ENCODE data around the gene PARD3. TPM values are rescaled to one million over a fixed set of nuclear protein-coding genes. Genes with fewer than 3 reads are reported as not detected.

The PARD3 gene
- total RNA-seq, 2 donors from 2014 or later, result 31.6 to 41.6 TPM

GRCh38 chr10:34813626-34814222, 1.4 kb downstream of the PARD3 start:
- peak overlapping the region; percentile 88 to 95 for H3K4me3 ChIP-seq
- peaks cover 0 to 55% of the 10 kb centered on the region in 2 donors for H3K4me1 ChIP-seq
- TF ChIP-seq CTCF (IDR thresholded peaks at IDR 0.05), result no peak
- no peaks in the 10 kb centered on the region for H3K27me3 ChIP-seq
- H3K9me3 ChIP-seq, result no peaks in the 10 kb centered on the region
- DNase-seq (ENCODE audit: low spot score), result no peak
- no peaks in the 10 kb centered on the region for H3K36me3 ChIP-seq
- peak overlapping the region; percentile 85 to 95 for H3K27ac ChIP-seq

- Histone ChIP-seq H3K4me3 (peak overlapping the region in 1 of 2 donors; percentile 88), H3K36me3 (no peaks in the 10 kb centered on the region), H3K27ac (peak overlapping the region in 1 of 2 donors; percentile 95), H3K4me1 (peaks cover 0 to 59% of the 10 kb centered on the region in 2 donors), H3K9me3 (no peaks in the 10 kb centered on the region), H3K27me3 (no peaks in the 10 kb centered on the region)
- DNase-seq (ENCODE audit: low spot score), result no peak
- TF ChIP-seq CTCF (IDR thresholded peaks at IDR 0.05), result no peak
These were observed 2.3 kb downstream of the PARD3 start for GRCh38 chr10:34812771-34813170.

GRCh38 chr10:34811968-34812514, 3.1 kb downstream of the PARD3 start:
- TF ChIP-seq CTCF (IDR thresholded peaks at IDR 0.05), result no peak
- H3K36me3 ChIP-seq, result no peaks in the 10 kb centered on the region
- H3K27me3 ChIP-seq, result no peaks in the 10 kb centered on the region
- H3K4me1 ChIP-seq, result peaks cover 0 to 59% of the 10 kb centered on the region in 2 donors
- no peak overlapping the region for H3K4me3 ChIP-seq
- no peaks in the 10 kb centered on the region for H3K9me3 ChIP-seq
- no peak overlapping the region for H3K27ac ChIP-seq
- DNase-seq (ENCODE audit: low spot score), result no peak

- Histone ChIP-seq H3K36me3 (no peaks in the 10 kb centered on the region), H3K9me3 (no peaks in the 10 kb centered on the region), H3K27me3 (no peaks in the 10 kb centered on the region), H3K27ac (no peak overlapping the region), H3K4me1 (peaks cover 0 to 53% of the 10 kb centered on the region in 2 donors), H3K4me3 (no peak overlapping the region)
- DNase-seq (ENCODE audit: low spot score), result no peak
- TF ChIP-seq CTCF (IDR thresholded peaks at IDR 0.05), result no peak
These were observed 3.7 kb downstream of the PARD3 start for GRCh38 chr10:34811126-34811967.

- Histone ChIP-seq H3K9me3 (no peaks in the 10 kb centered on the region), H3K4me1 (peaks cover 0 to 43% of the 10 kb centered on the region in 2 donors), H3K4me3 (no peak overlapping the region), H3K27me3 (no peaks in the 10 kb centered on the region), H3K27ac (peak overlapping the region in 1 of 2 donors; percentile 51), H3K36me3 (no peaks in the 10 kb centered on the region)
- no peak for TF ChIP-seq CTCF (IDR thresholded peaks at IDR 0.05)
- no peak for DNase-seq (ENCODE audit: low spot score)
These were observed 5.3 kb downstream of the PARD3 start for GRCh38 chr10:34809796-34810195.
